IMR-90 (cell line): Measurements from ENCODE around the gene ILK. TPM values are rescaled to one million over a fixed set of nuclear protein-coding genes. Genes with fewer than 3 reads are reported as not detected.

Experiments
- ATAC-seq: fragments of 200-7000 bp; cut with Tn5 transposase; 2 replicates; pipeline ENCODE4 v1.9.1; 2020; ENCODE audit warnings: low read depth, mild to moderate bottlenecking, moderate library complexity
- BruUV-seq: library from RNA; stranded (reverse); fragments of 400-500 nt; replicated peaks from 2 replicates; lab custom pipeline; 2021; lab: Mats Ljungman, UMichigan
- CTCF ChIA-PET: fragments of 300-600 bp; formaldehyde crosslinking; extraction: SDS; loops from one replicate; lab custom pipeline; 2021; ENCODE audit warnings: antibody characterized with exemption; lab: Yijun Ruan, JAX
- POLR2A ChIA-PET: fragments of 300-600 bp; sonication (Branson Sonifier 250); formaldehyde crosslinking; loops from one replicate; lab custom pipeline; 2022; ENCODE audit warnings: antibody characterized with exemption; ENCODE audit not compliant: unreplicated experiment; lab: Charles Lee
- DNase-seq: peaks from one replicate; pipeline ENCODE4 v3.0.0; 2013
- H2AFZ ChIP-seq: replicated peaks from 2 replicates; pipeline ENCODE3; 2013; ENCODE audit warnings: low read length, mild to moderate bottlenecking; ENCODE audit not compliant: poor library complexity
- H2AK5ac ChIP-seq: 2 replicates; pipeline ENCODE4 v1.6.1; 2013; ENCODE audit warnings: low read depth, low read length, inconsistent platforms
- H2AK9ac ChIP-seq: replicated peaks from 2 replicates; pipeline ENCODE3; 2013; ENCODE audit warnings: mild to moderate bottlenecking, low read depth, low read length, moderate library complexity; ENCODE audit not compliant: poor library complexity
- H2BK120ac ChIP-seq: 2 replicates; pipeline ENCODE4 v1.6.1; 2013; ENCODE audit warnings: low read depth, low read length, inconsistent platforms
- H2BK15ac ChIP-seq: 3 replicates; pipeline ENCODE4 v1.6.1; 2013; ENCODE audit warnings: low read depth, low read length, inconsistent platforms
- H2BK20ac ChIP-seq: 2 replicates; pipeline ENCODE4 v1.6.1; 2013; ENCODE audit warnings: low read depth, mild to moderate bottlenecking, inconsistent platforms, low read length, moderate library complexity
- H2BK5ac ChIP-seq: 2 replicates; pipeline ENCODE4 v1.6.1; 2013; ENCODE audit warnings: mild to moderate bottlenecking, low read depth, low read length, inconsistent platforms; ENCODE audit not compliant: poor library complexity, severe bottlenecking
- H3K14ac ChIP-seq: replicated peaks from 2 replicates; pipeline ENCODE4 v1.6.1; 2013; ENCODE audit warnings: low read depth, low read length, inconsistent platforms
- H3K18ac ChIP-seq: 2 replicates; pipeline ENCODE4 v1.6.1; 2013; ENCODE audit warnings: low read depth, low read length, control low read depth
- H3K23ac ChIP-seq: 2 replicates; pipeline ENCODE4 v1.6.1; 2013; ENCODE audit warnings: low read depth, low read length, inconsistent platforms
- H3K27ac ChIP-seq: 2 replicates; pipeline ENCODE4 v1.5.1; 2013; ENCODE audit warnings: mild to moderate bottlenecking, control low read depth, low read length; ENCODE audit not compliant: insufficient read depth
- H3K27me3 ChIP-seq: 2 replicates; pipeline ENCODE4 v1.6.1; 2013; ENCODE audit warnings: low read length; ENCODE audit not compliant: control insufficient read depth, insufficient read depth
- H3K36me3 ChIP-seq: 2 replicates; pipeline ENCODE4 v1.6.1; 2013; ENCODE audit warnings: low read length, mixed read lengths; ENCODE audit not compliant: control insufficient read depth, insufficient read depth
- H3K4ac ChIP-seq: 2 replicates; pipeline ENCODE4 v1.6.1; 2013; ENCODE audit warnings: low read depth, low read length, inconsistent platforms
- H3K4me1 ChIP-seq: 2 replicates; pipeline ENCODE4 v1.6.1; 2013; ENCODE audit warnings: low read length, mixed read lengths; ENCODE audit not compliant: control insufficient read depth, insufficient read depth
- H3K4me2 ChIP-seq: 2 replicates; pipeline ENCODE4 v1.6.1; 2013; ENCODE audit warnings: low read depth, mild to moderate bottlenecking, control low read depth, low read length, moderate library complexity
- H3K4me3 ChIP-seq: 2 replicates; pipeline ENCODE4 v1.5.1; 2013; ENCODE audit warnings: low read depth, mild to moderate bottlenecking, control low read depth, low read length, moderate library complexity; ENCODE audit not compliant: insufficient read depth
- H3K56ac ChIP-seq: 2 replicates; pipeline ENCODE4 v1.6.1; 2013; ENCODE audit warnings: low read length, inconsistent platforms; ENCODE audit not compliant: insufficient read depth; ENCODE audit errors: extremely low read depth
- H3K79me1 ChIP-seq, 2 experiments: 2 replicates each; pipeline ENCODE4 v1.6.1; 2013; ENCODE audit warnings: low read length in 2 of 2, inconsistent platforms in 1 of 2, low read depth in 1 of 2
- H3K9ac ChIP-seq: 2 replicates; pipeline ENCODE4 v1.6.1; 2013; ENCODE audit warnings: low read depth, low read length, control low read depth
- H3K9me1 ChIP-seq: 2 replicates; pipeline ENCODE4 v1.6.1; 2013; ENCODE audit warnings: low read length, inconsistent platforms; ENCODE audit not compliant: insufficient read depth
- H3K9me3 ChIP-seq: 2 replicates; pipeline ENCODE4 v1.6.1; 2013; ENCODE audit warnings: low read length; ENCODE audit not compliant: control insufficient read depth, insufficient read depth
- H4K20me1 ChIP-seq: 2 replicates; pipeline ENCODE4 v1.6.1; 2013; ENCODE audit warnings: low read length, inconsistent platforms; ENCODE audit not compliant: insufficient read depth
- H4K5ac ChIP-seq: 2 replicates; pipeline ENCODE4 v1.6.1; 2013; ENCODE audit warnings: mild to moderate bottlenecking, low read depth, low read length, control low read depth
- H4K8ac ChIP-seq, 2 experiments: 2 replicates each; pipeline ENCODE4 v1.6.1; 2013; ENCODE audit warnings: low read depth in 2 of 2, low read length in 2 of 2, control low read depth in 1 of 2, inconsistent platforms in 1 of 2
- H4K91ac ChIP-seq: 2 replicates; pipeline ENCODE4 v1.6.1; 2013; ENCODE audit warnings: low read depth, low read length, inconsistent platforms; ENCODE audit not compliant: insufficient read depth
- MAFK ChIP-seq: IDR thresholded peaks from 2 replicates; pipeline ENCODE4 v1.6.1; 2012; ENCODE audit warnings: low read depth, low read length, improper control_type of control experiment
- MXI1 ChIP-seq: IDR thresholded peaks from 2 replicates; pipeline ENCODE4 v1.6.1; 2012; ENCODE audit warnings: low read depth, mild to moderate bottlenecking, low read length, moderate library complexity, borderline replicate concordance
- NFE2L2 ChIP-seq: fragments of 150-350 bp; IDR thresholded peaks from 2 replicates; pipeline ENCODE4 v1.6.1; 2016; ENCODE audit warnings: low read depth, mild to moderate bottlenecking, low read length
- RAD21 ChIP-seq: IDR thresholded peaks from 2 replicates; pipeline ENCODE4 v1.6.1; 2012; ENCODE audit warnings: low read length, improper control_type of control experiment
- RCOR1 ChIP-seq: IDR thresholded peaks from 2 replicates; pipeline ENCODE4 v1.6.1; 2012; ENCODE audit warnings: mild to moderate bottlenecking, low read length, improper control_type of control experiment; ENCODE audit not compliant: insufficient replicate concordance
- dilution Hi-C: fragments of 300-500 bp; cut with HindIII; formaldehyde crosslinking; loops from one replicate; pipeline ENCODE4 v1.14.3; 2018; ENCODE audit warnings: low sequenced_read_pairs; ENCODE audit not compliant: unreplicated experiment
- in situ Hi-C: fragments of 300-500 bp; cut with MboI; formaldehyde crosslinking; loops from 3 replicates; pipeline ENCODE4 v1.14.3; 2019; ENCODE audit warnings: low sequenced_read_pairs, inconsistent platforms, mixed read lengths
- intact Hi-C: fragments of 100-400 bp; cut with micrococcal nuclease; formaldehyde crosslinking; loops from 2 replicates; pipeline ENCODE4 v1.10.0; 2022
- polyA plus RNA-seq, 3 experiments: library from polyadenylated mRNA; depleted of rRNA; stranded (reverse); fragments of >200 nt; gene quantifications; 2 replicates each; pipeline ENCODE4 v1.2.3, GENCODE V29; 2012; ENCODE audit warnings: low replicate concordance in 1 of 3
- total RNA-seq: library from RNA; depleted of rRNA; stranded (reverse); fragments of >200 nt; gene quantifications from 2 replicates; pipeline ENCODE4 v1.2.3, GENCODE V29; 2012; rRNA removed
- TF ChIP-seq, protein P1 (sequence below): fragments of 150-350 bp; IDR thresholded peaks from 2 replicates; pipeline ENCODE4 v1.6.1; 2016; ENCODE audit warnings: low read depth, mild to moderate bottlenecking, low read length, moderate library complexity, borderline replicate concordance
- TF ChIP-seq, protein P2 (sequence below): fragments of 150-350 bp; IDR thresholded peaks from 2 replicates; pipeline ENCODE4 v1.6.1; 2017; ENCODE audit warnings: mild to moderate bottlenecking, antibody characterized with exemption, low read length, low read depth

Gene ILK
- total and polyA plus RNA-seq, 2 of the 4 experiments (the other 2 are of a cell fraction), result 339 to 389 TPM

DNA sequence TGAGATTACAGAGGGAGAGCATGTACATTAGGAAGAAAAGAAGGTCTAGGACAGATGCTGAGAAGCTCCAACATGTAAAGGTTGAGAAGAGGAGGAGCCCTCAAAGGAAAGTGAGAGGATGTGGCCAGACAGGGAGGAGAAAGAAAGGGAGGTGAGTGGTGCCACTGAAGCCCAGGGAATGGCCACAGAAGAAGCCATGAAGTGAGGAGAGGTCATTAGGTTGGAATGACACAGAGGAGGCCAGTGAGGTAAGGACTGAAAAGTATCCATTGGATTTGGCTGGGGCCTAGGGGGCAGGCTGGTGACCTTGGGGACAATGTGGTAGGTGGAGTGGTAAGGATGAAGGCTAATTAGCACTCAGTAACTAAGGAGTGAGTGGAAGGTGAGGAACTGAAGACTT lies 55.1 kb downstream of the ILK start:
- Histone ChIP-seq H2AK5ac (no peak overlapping the region), H3K4me2 (no peak overlapping the region)
- POLR2A ChIA-PET, result no interaction called here

More for the DNA sequence above, 55.1 kb downstream of the ILK start:
- Histone ChIP-seq H3K36me3 (no peaks in the 10 kb centered on the region), H3K4me3 (no peak overlapping the region), H3K79me1 (peaks cover 3 to 14% of the 10 kb centered on the region in 2 experiments; a peak in 2 of 4 replicates), H2BK20ac (no peak overlapping the region), H3K14ac (no peak overlapping the region), H2AK9ac (no peak overlapping the region), H3K27me3 (peaks cover 13% of the 10 kb centered on the region), H3K4me1 (peaks cover 5% of the 10 kb centered on the region), H2AFZ (no peak overlapping the region), H4K20me1 (no peaks in the 10 kb centered on the region), H3K4ac (no peak overlapping the region), H3K9me3 (no peaks in the 10 kb centered on the region), H2BK120ac (no peak overlapping the region), H3K27ac (no peak overlapping the region), H3K23ac (no peak overlapping the region), H2BK15ac (no peak overlapping the region), H3K9ac (no peak overlapping the region), H3K18ac (no peak overlapping the region), H3K56ac (no peak overlapping the region), H3K9me1 (peaks cover 17% of the 10 kb centered on the region), H2BK5ac (no peak overlapping the region), H4K8ac (no peak overlapping the region), H4K91ac (no peak overlapping the region), H4K5ac (no peak overlapping the region)
- CTCF ChIA-PET, result no interaction called here
- dilution Hi-C loops (no loop called here), intact Hi-C loops (no loop called here), in situ Hi-C loops (no loop called here)
- no peak for TF ChIP-seq NFE2L2
- TF ChIP-seq, protein P1, sequence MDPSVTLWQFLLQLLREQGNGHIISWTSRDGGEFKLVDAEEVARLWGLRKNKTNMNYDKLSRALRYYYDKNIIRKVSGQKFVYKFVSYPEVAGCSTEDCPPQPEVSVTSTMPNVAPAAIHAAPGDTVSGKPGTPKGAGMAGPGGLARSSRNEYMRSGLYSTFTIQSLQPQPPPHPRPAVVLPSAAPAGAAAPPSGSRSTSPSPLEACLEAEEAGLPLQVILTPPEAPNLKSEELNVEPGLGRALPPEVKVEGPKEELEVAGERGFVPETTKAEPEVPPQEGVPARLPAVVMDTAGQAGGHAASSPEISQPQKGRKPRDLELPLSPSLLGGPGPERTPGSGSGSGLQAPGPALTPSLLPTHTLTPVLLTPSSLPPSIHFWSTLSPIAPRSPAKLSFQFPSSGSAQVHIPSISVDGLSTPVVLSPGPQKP, result no peak
- TF ChIP-seq RAD21, result no peak
- TF ChIP-seq MAFK, result no peak
- TF ChIP-seq RCOR1, result no peak
- TF ChIP-seq MXI1, result no peak
- TF ChIP-seq, protein P2, sequence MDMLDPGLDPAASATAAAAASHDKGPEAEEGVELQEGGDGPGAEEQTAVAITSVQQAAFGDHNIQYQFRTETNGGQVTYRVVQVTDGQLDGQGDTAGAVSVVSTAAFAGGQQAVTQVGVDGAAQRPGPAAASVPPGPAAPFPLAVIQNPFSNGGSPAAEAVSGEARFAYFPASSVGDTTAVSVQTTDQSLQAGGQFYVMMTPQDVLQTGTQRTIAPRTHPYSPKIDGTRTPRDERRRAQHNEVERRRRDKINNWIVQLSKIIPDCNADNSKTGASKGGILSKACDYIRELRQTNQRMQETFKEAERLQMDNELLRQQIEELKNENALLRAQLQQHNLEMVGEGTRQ, result no peak
- no TSS peak for BruUV-seq
- ATAC-seq (no peak), DNase-seq (no peak)

Other genes starting within 250 kb of the ILK start
- 17.5 and 19.5 TPM in 2 replicates for gene SMPD1, start 213.3 kb upstream of the ILK start, total RNA-seq
- gene SMPD1, start 213.3 kb upstream of the ILK start, polyA plus RNA-seq (2012; rRNA removed), result 108 and 118 TPM in 2 replicates
- 39.4 and 40.3 TPM in 2 replicates for gene APBB1, start 184.7 kb upstream of the ILK start, total RNA-seq
- 44.1 and 45.7 TPM in 2 replicates for gene APBB1, start 184.7 kb upstream of the ILK start, polyA plus RNA-seq (2012; rRNA removed)
- gene HPX, start 162.8 kb upstream of the ILK start, total RNA-seq, result 0.36 and 0.56 TPM in 2 replicates
- 1.4 and 1.5 TPM in 2 replicates for gene HPX, start 162.8 kb upstream of the ILK start, polyA plus RNA-seq (2012; rRNA removed)
- gene TRIM3, start 129.8 kb upstream of the ILK start, total RNA-seq, result 13.8 and 14.2 TPM in 2 replicates
- 22.3 and 23.7 TPM in 2 replicates for gene TRIM3, start 129.8 kb upstream of the ILK start, polyA plus RNA-seq (2012; rRNA removed)
- gene ARFIP2, start 122.4 kb upstream of the ILK start, total RNA-seq, result 76.7 and 84.4 TPM in 2 replicates
- 91.9 and 93.9 TPM in 2 replicates for gene ARFIP2, start 122.4 kb upstream of the ILK start, polyA plus RNA-seq (2012; rRNA removed)
- 24.7 and 27.5 TPM in 2 replicates for gene TIMM10B, start 122.3 kb upstream of the ILK start, total RNA-seq
- gene TIMM10B, start 122.3 kb upstream of the ILK start, polyA plus RNA-seq (2012; rRNA removed), result 22.8 and 27.1 TPM in 2 replicates
- gene DNHD1, start 106.5 kb upstream of the ILK start, total RNA-seq, result 1.4 and 1.8 TPM in 2 replicates
- 3.0 and 3.6 TPM in 2 replicates for gene DNHD1, start 106.5 kb upstream of the ILK start, polyA plus RNA-seq (2012; rRNA removed)
- 11.1 and 11.5 TPM in 2 replicates for gene RRP8, start 158 bp upstream of the ILK start, total RNA-seq
- gene RRP8, start 158 bp upstream of the ILK start, polyA plus RNA-seq (2012; rRNA removed), result 9.0 and 10.8 TPM in 2 replicates
- 18.6 and 24.4 TPM in 2 replicates for gene TAF10, start 8.4 kb downstream of the ILK start, total RNA-seq
- gene TAF10, start 8.4 kb downstream of the ILK start, polyA plus RNA-seq (2012; rRNA removed), result 132 and 180 TPM in 2 replicates
- gene TPP1, start 15.6 kb downstream of the ILK start, total RNA-seq, result 16.7 and 33.5 TPM in 2 replicates
- gene TPP1, start 15.6 kb downstream of the ILK start, polyA plus RNA-seq (2012; rRNA removed), result 66.2 and 108 TPM in 2 replicates
- gene DCHS1, start 52.0 kb downstream of the ILK start, total RNA-seq, result 1.4 and 1.7 TPM in 2 replicates
- 3.3 and 3.8 TPM in 2 replicates for gene DCHS1, start 52.0 kb downstream of the ILK start, polyA plus RNA-seq (2012; rRNA removed)
- 65.8 and 70.3 TPM in 2 replicates for gene MRPL17, start 79.6 kb downstream of the ILK start, total RNA-seq
- 85.2 and 97.5 TPM in 2 replicates for gene MRPL17, start 79.6 kb downstream of the ILK start, polyA plus RNA-seq (2012; rRNA removed)
- 0.28 and 0.54 TPM in 2 replicates for gene OR2AG2, start 168.2 kb downstream of the ILK start, total RNA-seq
- gene OR2AG2, start 168.2 kb downstream of the ILK start, polyA plus RNA-seq (2012; rRNA removed), result 0.22 and 0.29 TPM in 2 replicates
- not detected in 2 replicates for gene OR2AG1, start 179.2 kb downstream of the ILK start, total RNA-seq
- gene OR2AG1, start 179.2 kb downstream of the ILK start, polyA plus RNA-seq (2012; rRNA removed), result not detected in 2 replicates
- gene OR6A2, start 195.9 kb downstream of the ILK start, total RNA-seq, result 0.56 and 0.72 TPM in 2 replicates
- gene OR6A2, start 195.9 kb downstream of the ILK start, polyA plus RNA-seq (2012; rRNA removed), result 0.07 TPM in 1 of 2 replicates, not detected in the other
- gene OR10A5, start 241.9 kb downstream of the ILK start, total RNA-seq, result not detected in 2 replicates
- gene OR10A5, start 241.9 kb downstream of the ILK start, polyA plus RNA-seq (2012; rRNA removed), result not detected in 2 replicates